Measurements from ENCODE around the gene SLC44A3. TPM values are rescaled to one million over a fixed set of nuclear protein-coding genes. Genes with fewer than 3 reads are reported as not detected.
A peak's percentile ranks its signal among the peaks of the same experiment; 100 is the strongest.

Gene SLC44A3
- total and polyA plus RNA-seq, 2 of the 13 experiments (the other 11 are each of a cell fraction or from before 2014, with no cell fraction given), result 6.8 to 14.1 TPM

- Histone ChIP-seq H3K36me3 (replicated peaks in 1 of 2; ENCODE audit: control insufficient read depth in 1 of 2, insufficient read depth in 2 of 2, low read length in 2 of 2) (no peaks in the 10 kb centered on the region), H3K4me1 (ENCODE audit: insufficient read depth, low read length) (peaks cover 95% of the 10 kb centered on the region), H4K20me1 (ENCODE audit: insufficient read depth, low read length) (no peaks in the 10 kb centered on the region), H3K27ac (ENCODE audit: extremely low read length, insufficient read depth, low read length) (peak overlapping the region; percentile 70), H3K4me2 (ENCODE audit: low read depth, low read length) (peak overlapping the region; percentile 78), H2AFZ (ENCODE audit: low read length) (peak overlapping the region; percentile 15), H3K9me3 (ENCODE audit: low read length) (no peaks in the 10 kb centered on the region), H3K27me3 (ENCODE audit: control insufficient read depth in 1 of 2, insufficient read depth in 2 of 2, low read length in 2 of 2) (no peaks in the 10 kb centered on the region), H3K79me2 (ENCODE audit: insufficient read depth, low read length) (no peaks in the 10 kb centered on the region), H3K9ac (ENCODE audit: insufficient read depth, low read depth, low read length) (peak overlapping the region; percentile 54), H3K4me3 (replicated peaks in 1 of 3; ENCODE audit: insufficient read depth in 1 of 3, low read depth in 2 of 3, low read length in 3 of 3) (peak overlapping the region in 2 of 3 experiments; percentile 12 to 45; a peak in 3 of 6 replicates)
- BruUV-seq (replicated peaks), result no TSS peak
- DNase-seq (ENCODE audit: low spot score) (peak; percentile 90), FAIRE-seq (peak; percentile 76), ATAC-seq (peak; percentile 79)
- 22% methylated on average over 8 of the region's 8 CpGs for WGBS (ENCODE audit: low lambda C conversion rate)
- POLR2A ChIA-PET, result interaction anchor here (0.8 to 1.7 kb wide), 5 partner anchors 18 to 283 kb away, joined by 3 to 6 read pairs (median 3); no protein-coding TSS in a partner anchor
- CTCF ChIA-PET (ENCODE audit: low intra/inter-chr PET ratio, low total read pairs), result interaction anchor here (2.3 kb wide), 1 partner anchor 105 kb away, joined by 5 read pairs; no protein-coding TSS in a partner anchor
- intact Hi-C loops (cut with micrococcal nuclease; ENCODE audit: unreplicated experiment), result loop anchor here (2.0 to 5.0 kb wide), 4 partner anchors 46 to 323 kb away; no protein-coding TSS in a partner anchor
- in situ Hi-C loops (cut with HindIII; ENCODE audit: extremely low pct_ligation_motif_present, low pct_unique_long_range_greater_than_20kb), result loop anchor here (5.0 to 10.0 kb wide), 3 partner anchors 91 to 319 kb away; no protein-coding TSS in a partner anchor
- no peak for TF ChIP-seq ONECUT2 (CRISPR knock-in tag; IDR thresholded peaks at IDR 0.05)
- TF ChIP-seq PPARG (CRISPR knock-in tag; conservative IDR thresholded peaks at IDR 0.05), result 0 out of 2 replicates have a peak, but pooled peaks have one; percentile 40
- TF ChIP-seq ARID3A (IDR thresholded peaks at IDR 0.05; ENCODE audit: low read depth, low read length), result 0 out of 2 replicates have a peak, but pooled peaks have one; percentile 22
- TF ChIP-seq FOXP4 (CRISPR knock-in tag; IDR thresholded peaks at IDR 0.05), result peak; percentile 85
- no peak for TF ChIP-seq ZBTB2 (CRISPR knock-in tag; IDR thresholded peaks at IDR 0.05; ENCODE audit: low read depth)
- no peak for TF ChIP-seq ZNF597 (CRISPR knock-in tag; IDR thresholded peaks at IDR 0.05)
- TF ChIP-seq FOXK1 (CRISPR knock-in tag; IDR thresholded peaks at IDR 0.05; ENCODE audit: borderline replicate concordance, low read depth), result no peak
- TF ChIP-seq GATAD1 (CRISPR knock-in tag; IDR thresholded peaks at IDR 0.05), result no peak
- TF ChIP-seq ZKSCAN1 (IDR thresholded peaks at IDR 0.05; ENCODE audit: low read length), result no peak
- no peak for TF ChIP-seq KLF16 (CRISPR knock-in tag; IDR thresholded peaks at IDR 0.05)
- no peak for TF ChIP-seq TBP (CRISPR knock-in tag; IDR thresholded peaks at IDR 0.05)
- no peak for TF ChIP-seq ZNF512 (CRISPR knock-in tag; IDR thresholded peaks at IDR 0.05)
- TF ChIP-seq BRCA1 (CRISPR knock-in tag; IDR thresholded peaks at IDR 0.05), result no peak
- no peak for TF ChIP-seq SYNCRIP (IDR thresholded peaks at IDR 0.05; ENCODE audit: insufficient read depth, low read depth, low read length)
Measured at GRCh38 chr1:94803517-94804441, 16.4 kb upstream of the SLC44A3 start.

Measured in HepG2 (cell line).